ENCODE measurements around the gene HRH2.
"Not testable (repeated sequence)": the region's sequence is repeated elsewhere in the genome, so short reads cannot be mapped to it uniquely, and the experiment has no call there.

Gene HRH2

GRCh38 chr5:175714479-175715085 lies 56.7 kb downstream of the HRH2 start:
- FAIRE-seq, result no peak
- TF ChIP-seq POU2F2 (IDR thresholded peaks at IDR 0.05; ENCODE audit: low read depth, low read length) (no peak), POLR2AphosphoS5 (IDR thresholded peaks at IDR 0.05; ENCODE audit: low read depth, low read length) (no peak), PAX5 (IDR thresholded peaks at IDR 0.05; ENCODE audit: insufficient read depth, low read length, severe bottlenecking) (no peak), TAF1 (IDR thresholded peaks at IDR 0.05; ENCODE audit: low read depth, low read length) (no peak), POLR2A (IDR thresholded peaks at IDR 0.05; ENCODE audit: low read depth, low read length) (no peak), SPI1 (IDR thresholded peaks at IDR 0.05; ENCODE audit: low read depth, low read length) (no peak)
- DNase-seq (ENCODE audit: insufficient read length, low spot score), result no peak

GRCh38 chr5:175715627-175716522 lies 58.0 kb downstream of the HRH2 start:
- DNase-seq (ENCODE audit: insufficient read length, low spot score) (no peak), FAIRE-seq (no peak)
- no peak for TF ChIP-seq SPI1 (IDR thresholded peaks at IDR 0.05; ENCODE audit: low read depth, low read length)
- no peak for TF ChIP-seq POU2F2 (IDR thresholded peaks at IDR 0.05; ENCODE audit: low read depth, low read length)
- no peak for TF ChIP-seq POLR2A (IDR thresholded peaks at IDR 0.05; ENCODE audit: low read depth, low read length)
- TF ChIP-seq POLR2AphosphoS5 (IDR thresholded peaks at IDR 0.05; ENCODE audit: low read depth, low read length), result no peak
- TF ChIP-seq PAX5 (IDR thresholded peaks at IDR 0.05; ENCODE audit: insufficient read depth, low read length, severe bottlenecking), result no peak
- no peak for TF ChIP-seq TAF1 (IDR thresholded peaks at IDR 0.05; ENCODE audit: low read depth, low read length)

GRCh38 chr5:175717837-175718236 lies 60.0 kb downstream of the HRH2 start:
- FAIRE-seq, result no peak
- no peak for DNase-seq (ENCODE audit: insufficient read length, low spot score)
- no peak for TF ChIP-seq SPI1 (IDR thresholded peaks at IDR 0.05; ENCODE audit: low read depth, low read length)
- TF ChIP-seq POU2F2 (IDR thresholded peaks at IDR 0.05; ENCODE audit: low read depth, low read length), result no peak
- TF ChIP-seq TAF1 (IDR thresholded peaks at IDR 0.05; ENCODE audit: low read depth, low read length), result no peak
- TF ChIP-seq PAX5 (IDR thresholded peaks at IDR 0.05; ENCODE audit: insufficient read depth, low read length, severe bottlenecking), result no peak
- no peak for TF ChIP-seq POLR2A (IDR thresholded peaks at IDR 0.05; ENCODE audit: low read depth, low read length)
- TF ChIP-seq POLR2AphosphoS5 (IDR thresholded peaks at IDR 0.05; ENCODE audit: low read depth, low read length), result no peak

GRCh38 chr5:175718401-175719108 lies 60.7 kb downstream of the HRH2 start:
- TF ChIP-seq POLR2A (IDR thresholded peaks at IDR 0.05; ENCODE audit: low read depth, low read length) (no peak), POU2F2 (IDR thresholded peaks at IDR 0.05; ENCODE audit: low read depth, low read length) (no peak), POLR2AphosphoS5 (IDR thresholded peaks at IDR 0.05; ENCODE audit: low read depth, low read length) (no peak), PAX5 (IDR thresholded peaks at IDR 0.05; ENCODE audit: insufficient read depth, low read length, severe bottlenecking) (no peak), SPI1 (IDR thresholded peaks at IDR 0.05; ENCODE audit: low read depth, low read length) (no peak), TAF1 (IDR thresholded peaks at IDR 0.05; ENCODE audit: low read depth, low read length) (no peak)
- no peak for DNase-seq (ENCODE audit: insufficient read length, low spot score)
- no peak for FAIRE-seq

GRCh38 chr5:175719109-175719432 lies 61.2 kb downstream of the HRH2 start:
- FAIRE-seq; DNase-seq (ENCODE audit: insufficient read length, low spot score): not testable (repeated sequence)

- DNase-seq (ENCODE audit: insufficient read length, low spot score) (no peak), FAIRE-seq (no peak)
- TF ChIP-seq POLR2A (IDR thresholded peaks at IDR 0.05; ENCODE audit: low read depth, low read length) (no peak), POU2F2 (IDR thresholded peaks at IDR 0.05; ENCODE audit: low read depth, low read length) (no peak), POLR2AphosphoS5 (IDR thresholded peaks at IDR 0.05; ENCODE audit: low read depth, low read length) (no peak), SPI1 (IDR thresholded peaks at IDR 0.05; ENCODE audit: low read depth, low read length) (no peak), PAX5 (IDR thresholded peaks at IDR 0.05; ENCODE audit: insufficient read depth, low read length, severe bottlenecking) (no peak), TAF1 (IDR thresholded peaks at IDR 0.05; ENCODE audit: low read depth, low read length) (no peak)
Observed at GRCh38 chr5:175724314-175725275, 66.7 kb downstream of the HRH2 start.

GRCh38 chr5:175728316-175728715 lies 70.4 kb downstream of the HRH2 start:
- no peak for FAIRE-seq
- no peak for DNase-seq (ENCODE audit: insufficient read length, low spot score)
- TF ChIP-seq PAX5 (IDR thresholded peaks at IDR 0.05; ENCODE audit: insufficient read depth, low read length, severe bottlenecking) (no peak), POLR2AphosphoS5 (IDR thresholded peaks at IDR 0.05; ENCODE audit: low read depth, low read length) (no peak), POU2F2 (IDR thresholded peaks at IDR 0.05; ENCODE audit: low read depth, low read length) (no peak), POLR2A (IDR thresholded peaks at IDR 0.05; ENCODE audit: low read depth, low read length) (no peak), SPI1 (IDR thresholded peaks at IDR 0.05; ENCODE audit: low read depth, low read length) (no peak), TAF1 (IDR thresholded peaks at IDR 0.05; ENCODE audit: low read depth, low read length) (no peak)

GRCh38 chr5:175728885-175729828 lies 71.3 kb downstream of the HRH2 start:
- TF ChIP-seq POLR2AphosphoS5 (IDR thresholded peaks at IDR 0.05; ENCODE audit: low read depth, low read length) (no peak), POU2F2 (IDR thresholded peaks at IDR 0.05; ENCODE audit: low read depth, low read length) (no peak), PAX5 (IDR thresholded peaks at IDR 0.05; ENCODE audit: insufficient read depth, low read length, severe bottlenecking) (no peak), POLR2A (IDR thresholded peaks at IDR 0.05; ENCODE audit: low read depth, low read length) (no peak), SPI1 (IDR thresholded peaks at IDR 0.05; ENCODE audit: low read depth, low read length) (no peak), TAF1 (IDR thresholded peaks at IDR 0.05; ENCODE audit: low read depth, low read length) (no peak)
- no peak for FAIRE-seq
- DNase-seq (ENCODE audit: insufficient read length, low spot score), result no peak
